Activated naive CD4-positive, alpha-beta T cell treated with anti-CD3 and anti-CD28 coated beads, Interleukin-2, amount 10 ng/mL, durations not matched to agents 7 days and 5 days (primary cell): ENCODE results near the gene ST6GALNAC4.
A peak's percentile ranks its signal among the peaks of the same experiment; 100 is the strongest.

Source experiments
- CTCF ChIA-PET: fragments of 350-600 bp; sonication (Branson Sonifier 250); formaldehyde crosslinking; loops from one replicate; lab custom pipeline; 2021; ENCODE audit warnings: antibody characterized with exemption; lab: Charles Lee
- DNase-seq: peaks from one replicate; pipeline ENCODE4 v3.0.0-alpha.2; 2020
- H3K27ac Mint-ChIP-seq: one replicate; pipeline ENCODE4 v1.8.0; 2021; ENCODE audit warnings: mild to moderate bottlenecking, moderate library complexity, mixed read lengths
- H3K27me3 Mint-ChIP-seq: one replicate; pipeline ENCODE4 v1.8.0; 2021; ENCODE audit warnings: mild to moderate bottlenecking, mixed read lengths
- H3K36me3 Mint-ChIP-seq: one replicate; pipeline ENCODE4 v1.8.0; 2021; ENCODE audit warnings: mixed read lengths
- H3K4me1 Mint-ChIP-seq: one replicate; pipeline ENCODE4 v1.8.0; 2021; ENCODE audit warnings: mixed read lengths
- H3K4me3 Mint-ChIP-seq: one replicate; pipeline ENCODE4 v1.8.0; 2021; ENCODE audit warnings: mild to moderate bottlenecking, moderate library complexity, mixed read lengths
- H3K9me3 Mint-ChIP-seq: one replicate; pipeline ENCODE4 v1.8.0; 2021; ENCODE audit warnings: mixed read lengths

The ST6GALNAC4 gene

DNA sequence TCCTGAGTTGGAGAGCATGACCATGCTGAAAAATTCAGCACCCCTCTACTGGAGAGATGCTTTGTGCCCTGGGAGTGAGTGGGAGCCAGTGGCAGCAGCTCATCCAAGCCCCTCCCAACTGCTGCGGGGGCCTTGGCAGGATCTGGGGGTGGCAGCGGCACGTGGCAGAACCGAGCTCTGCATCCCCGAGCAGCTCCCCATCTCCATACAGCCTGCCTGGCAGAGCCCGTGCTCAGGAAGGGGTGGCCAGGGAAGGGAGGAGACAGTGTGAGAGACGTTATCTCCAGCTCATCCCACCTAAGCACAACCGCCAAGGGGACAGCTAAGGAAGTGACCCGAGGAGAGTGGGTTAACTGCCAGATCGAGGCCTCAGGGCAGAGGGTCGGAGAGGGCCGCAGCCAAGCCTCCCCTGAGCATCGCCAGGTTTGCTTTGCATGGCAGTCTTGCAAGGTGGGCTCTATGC lies 38.0 kb upstream of the ST6GALNAC4 start:
- H3K27me3 Mint-ChIP-seq: no peaks in the 10 kb centered on the region
- peaks cover 94% of the 10 kb centered on the region for H3K4me1 Mint-ChIP-seq
- CTCF ChIA-PET: interaction anchor here (1.5 to 17.2 kb wide), 12 partner anchors 8 to 163 kb away, joined by 3 to 247 read pairs (median 8); partner anchors contain the start of gene EEIG1
- peaks cover 50% of the 10 kb centered on the region for H3K36me3 Mint-ChIP-seq
- peak overlapping the region; percentile 22 for H3K4me3 Mint-ChIP-seq
- no peaks in the 10 kb centered on the region for H3K9me3 Mint-ChIP-seq
- DNase-seq: no peak
- peak overlapping the region; percentile 69 for H3K27ac Mint-ChIP-seq

DNA sequence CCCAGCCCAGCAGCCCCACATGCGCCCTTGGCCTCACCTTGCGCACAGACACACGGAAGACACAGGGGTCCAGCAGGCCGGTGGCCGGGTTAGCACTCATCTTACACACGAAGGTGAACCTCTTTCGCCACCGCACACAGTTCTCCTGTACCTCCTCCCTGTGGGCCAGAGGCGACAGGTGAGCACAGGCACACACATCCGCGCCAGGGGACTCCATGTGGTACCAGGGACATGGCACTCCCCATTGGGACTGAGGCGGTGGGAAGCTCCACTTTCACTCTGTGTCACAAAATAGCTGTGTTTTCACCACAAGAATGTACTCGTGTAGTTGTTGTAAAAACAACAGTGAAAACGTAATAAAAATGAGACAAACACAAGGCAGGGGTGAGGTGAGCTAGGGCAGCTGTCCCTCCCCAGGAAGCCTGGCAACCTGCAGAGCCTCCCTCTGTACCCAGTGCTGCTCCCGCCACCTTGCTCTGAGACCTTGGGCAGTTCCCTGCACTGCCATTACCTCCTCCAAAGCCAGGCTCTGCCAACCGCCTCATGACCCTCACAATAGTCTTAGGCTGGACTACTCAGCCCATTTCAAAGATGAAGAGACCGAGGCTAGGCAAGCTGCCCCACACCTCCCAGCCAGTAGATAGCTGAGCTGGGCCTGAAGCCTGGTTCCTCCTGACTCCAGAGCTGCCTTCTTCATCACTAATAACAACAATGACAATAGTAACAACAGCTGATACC lies 37.1 kb upstream of the ST6GALNAC4 start:
- Mint-ChIP-seq H3K4me3 (peak overlapping the region; percentile 28), H3K36me3 (peaks cover 41% of the 10 kb centered on the region), H3K9me3 (no peaks in the 10 kb centered on the region), H3K27me3 (no peaks in the 10 kb centered on the region), H3K4me1 (peaks cover 92% of the 10 kb centered on the region), H3K27ac (peak overlapping the region; percentile 69)
- CTCF ChIA-PET: interaction anchor here (1.5 to 17.2 kb wide), 8 partner anchors 10 to 164 kb away, joined by 3 to 247 read pairs (median 22); partner anchors contain the start of gene EEIG1
- DNase-seq: no peak

DNA sequence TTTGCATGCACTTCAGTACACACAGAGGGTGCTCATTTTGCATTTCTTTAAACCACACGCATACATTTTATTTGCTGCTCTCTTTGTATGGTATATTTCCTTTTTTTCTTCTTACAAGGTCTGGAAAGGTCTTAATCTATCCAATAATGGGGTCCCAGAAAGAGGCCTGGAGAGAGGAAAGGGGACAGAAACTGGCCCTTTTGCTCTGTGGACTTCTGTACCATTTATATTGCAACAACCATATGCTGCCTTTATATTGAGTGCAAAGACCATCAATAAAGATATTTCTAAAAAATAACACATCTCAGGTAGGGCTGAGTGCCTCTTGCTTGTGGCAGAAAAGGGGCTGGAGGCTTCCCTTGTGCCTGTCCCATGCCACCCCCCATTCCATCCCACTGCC lies 36.3 kb upstream of the ST6GALNAC4 start:
- H3K27ac Mint-ChIP-seq: peak overlapping the region; percentile 28
- no peaks in the 10 kb centered on the region for H3K27me3 Mint-ChIP-seq
- no peak for DNase-seq
- no peaks in the 10 kb centered on the region for H3K9me3 Mint-ChIP-seq
- CTCF ChIA-PET: interaction anchor here (2.0 to 17.2 kb wide), 5 partner anchors 10 to 150 kb away, joined by 5 to 247 read pairs (median 80); partner anchors contain the start of gene EEIG1
- H3K36me3 Mint-ChIP-seq: peaks cover 42% of the 10 kb centered on the region
- H3K4me3 Mint-ChIP-seq: no peak overlapping the region
- peaks cover 94% of the 10 kb centered on the region for H3K4me1 Mint-ChIP-seq

DNA sequence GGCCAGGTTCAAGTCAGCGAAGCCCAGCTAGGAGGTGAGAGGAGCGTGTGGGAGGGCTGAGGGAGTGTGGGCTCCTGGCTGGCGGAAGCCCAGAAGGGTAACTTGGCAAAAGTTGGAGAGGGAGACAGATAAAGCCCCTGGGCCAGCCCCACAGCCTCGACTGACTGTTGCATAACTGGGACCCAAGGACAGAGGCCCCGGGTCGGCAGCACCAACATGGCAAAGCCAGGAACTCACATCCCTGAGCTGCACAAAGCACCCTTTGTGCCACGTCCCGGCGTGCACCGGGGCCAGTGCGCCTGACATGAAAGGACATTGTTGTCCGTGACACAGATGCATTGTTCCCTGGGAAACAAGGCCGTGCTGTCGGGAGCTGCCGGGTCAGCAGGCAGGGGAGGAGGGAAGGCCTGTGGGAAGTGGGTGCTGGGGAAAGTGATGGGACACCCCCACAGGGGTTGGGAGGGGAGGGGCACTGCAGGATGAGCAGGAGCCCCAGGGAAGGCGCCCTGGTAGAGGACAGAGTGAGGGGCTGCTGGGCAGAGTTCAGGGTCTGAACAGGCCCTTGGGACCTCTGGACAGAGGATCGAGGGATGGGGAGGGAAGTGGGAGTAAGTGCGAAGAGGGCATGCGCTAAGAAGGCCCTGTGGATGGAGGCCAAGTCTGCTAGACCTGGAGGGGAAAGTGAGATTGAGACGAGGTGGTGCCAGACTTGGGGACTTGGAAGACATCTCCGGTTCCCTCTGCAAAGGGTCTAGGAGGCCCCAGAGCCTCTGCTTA lies 33.9 kb upstream of the ST6GALNAC4 start:
- Mint-ChIP-seq H3K36me3 (peaks cover 48% of the 10 kb centered on the region), H3K27me3 (no peaks in the 10 kb centered on the region), H3K27ac (peak overlapping the region; percentile 78), H3K9me3 (no peaks in the 10 kb centered on the region), H3K4me3 (no peak overlapping the region), H3K4me1 (peaks cover 82% of the 10 kb centered on the region)
- CTCF ChIA-PET: interaction anchor here (6.8 to 17.2 kb wide), 2 partner anchors 8 to 82 kb away, joined by 80 to 247 read pairs; no protein-coding TSS in a partner anchor
- DNase-seq: no peak

DNA sequence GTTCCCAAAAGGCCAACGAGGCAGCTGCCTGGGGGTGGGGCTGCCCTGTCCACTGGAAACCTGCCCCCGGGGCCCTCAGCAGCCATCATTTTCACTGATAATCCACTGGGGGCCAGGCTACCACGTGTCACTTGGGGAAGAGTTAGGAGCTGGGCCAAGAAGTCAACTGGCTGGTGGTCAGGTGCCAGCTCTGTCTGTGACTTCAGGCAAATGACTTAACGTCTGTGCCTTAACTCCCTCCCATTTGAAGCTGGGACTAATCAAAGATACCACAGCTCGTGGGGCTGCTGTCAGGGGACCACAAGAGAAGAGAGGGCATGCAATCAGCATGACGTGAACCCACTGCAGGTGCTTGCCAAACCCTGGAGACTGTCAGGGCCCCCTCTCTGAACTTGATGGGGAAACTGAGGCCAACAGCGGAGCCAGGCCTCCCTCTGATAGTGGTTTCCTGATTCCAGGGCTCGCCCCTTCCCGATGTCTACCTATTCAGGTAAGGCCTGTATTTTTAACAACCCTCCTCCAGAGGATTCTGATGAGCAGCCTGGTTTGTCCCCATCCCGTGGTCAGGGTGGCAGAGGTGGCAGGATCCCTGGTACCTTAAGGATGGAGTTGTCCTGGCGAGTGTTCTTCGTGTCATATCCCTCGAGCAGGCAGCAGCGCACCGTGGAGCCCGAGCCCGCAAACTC lies 33.1 kb upstream of the ST6GALNAC4 start:
- DNase-seq: no peak
- Mint-ChIP-seq H3K27ac (peak overlapping the region; percentile 78), H3K36me3 (peaks cover 50% of the 10 kb centered on the region), H3K27me3 (no peaks in the 10 kb centered on the region), H3K4me3 (no peak overlapping the region), H3K4me1 (peaks cover 79% of the 10 kb centered on the region), H3K9me3 (no peaks in the 10 kb centered on the region)
- CTCF ChIA-PET: interaction anchor here (17.2 kb wide), 1 partner anchor 83 kb away, joined by 247 read pairs; no protein-coding TSS in a partner anchor

DNA sequence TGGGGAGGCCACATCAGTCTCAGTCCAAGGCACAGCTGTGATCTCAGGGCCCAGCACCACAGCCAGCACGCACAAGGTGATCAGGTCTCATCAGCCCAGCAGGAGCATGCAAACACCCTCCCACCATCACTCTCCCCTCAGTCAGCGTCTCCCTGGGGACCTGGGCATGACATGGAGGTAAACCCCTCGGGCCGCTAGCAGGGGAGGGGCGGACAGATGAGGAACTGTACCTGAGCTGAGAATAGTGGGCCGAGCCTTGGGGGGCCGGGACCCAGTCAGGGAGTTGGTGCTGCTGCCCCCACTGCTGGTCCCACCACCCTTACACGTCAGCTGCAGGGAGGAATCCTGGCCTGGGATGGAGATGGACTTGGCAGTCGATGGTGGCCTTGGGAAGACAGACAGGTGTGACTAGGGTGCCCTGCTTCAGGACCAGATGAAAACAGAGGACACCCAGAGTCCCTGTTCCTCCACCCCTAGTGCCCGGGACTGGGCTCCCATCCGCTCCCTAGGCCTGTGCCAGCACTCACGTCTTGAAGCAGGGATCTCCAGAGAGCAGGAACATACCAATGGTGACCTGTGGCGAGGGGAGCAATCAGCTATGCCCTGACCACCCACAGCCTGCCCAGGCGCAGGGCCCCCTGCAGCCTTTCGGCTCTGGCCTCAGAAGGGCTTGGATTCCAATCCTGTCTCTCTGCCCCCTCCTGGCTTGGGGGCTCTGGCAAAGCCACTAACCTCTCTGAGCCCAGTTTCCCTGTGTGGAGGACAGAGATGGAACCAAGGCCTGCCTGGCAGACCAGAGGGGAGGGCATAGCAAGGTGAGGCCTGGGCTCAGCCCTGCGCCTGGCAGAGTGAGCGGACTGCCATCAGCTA lies 31.2 kb upstream of the ST6GALNAC4 start:
- H3K4me1 Mint-ChIP-seq: peaks cover 72% of the 10 kb centered on the region
- no peaks in the 10 kb centered on the region for H3K9me3 Mint-ChIP-seq
- DNase-seq: no peak
- no peak overlapping the region for H3K4me3 Mint-ChIP-seq
- H3K36me3 Mint-ChIP-seq: peaks cover 60% of the 10 kb centered on the region
- CTCF ChIA-PET: interaction anchor here (1.0 to 17.2 kb wide), 3 partner anchors 7 to 170 kb away, joined by 3 to 247 read pairs (median 7); no protein-coding TSS in a partner anchor
- H3K27ac Mint-ChIP-seq: peak overlapping the region; percentile 78
- peaks cover 3% of the 10 kb centered on the region for H3K27me3 Mint-ChIP-seq

DNA sequence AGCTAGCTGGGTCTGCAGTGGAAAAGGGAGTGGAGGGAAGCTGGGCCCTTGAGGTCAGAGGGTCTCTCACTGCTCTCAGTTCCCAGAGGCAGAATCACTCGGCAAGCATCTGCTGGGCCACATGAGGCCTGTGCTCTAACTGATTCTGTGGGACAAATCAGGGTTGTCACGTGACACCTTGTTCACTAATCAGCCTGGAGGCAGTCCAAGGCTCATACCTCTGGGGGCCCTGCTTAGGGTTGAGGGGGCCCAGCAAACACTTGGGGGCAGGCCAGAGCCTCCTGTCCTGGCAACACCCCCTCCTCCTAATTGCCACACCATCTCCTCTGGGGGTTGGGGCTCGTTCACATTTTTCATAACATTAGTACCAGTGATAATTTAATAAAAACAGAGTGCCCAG lies 29.9 kb upstream of the ST6GALNAC4 start:
- H3K36me3 Mint-ChIP-seq: peaks cover 65% of the 10 kb centered on the region

DNA sequence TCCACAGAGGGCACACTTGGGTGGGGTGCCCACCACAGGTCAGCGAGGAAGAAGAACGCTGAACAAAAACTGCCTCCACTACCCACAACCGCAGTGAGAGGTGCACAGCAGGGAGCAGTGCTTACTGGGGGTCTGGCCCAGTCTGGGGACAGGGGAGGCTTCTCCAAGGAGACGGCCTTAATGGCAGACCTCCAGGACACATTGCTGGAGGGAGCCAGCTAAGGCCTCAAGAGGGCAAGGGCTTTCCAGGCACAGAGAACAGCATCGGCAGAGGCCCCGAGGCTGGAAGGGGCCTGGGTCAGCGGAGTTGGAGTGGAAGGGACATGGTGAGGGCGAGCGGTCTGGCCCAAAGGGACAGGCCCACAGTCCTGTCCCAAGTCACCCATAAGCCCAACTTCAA lies 29.1 kb upstream of the ST6GALNAC4 start:
- peaks cover 68% of the 10 kb centered on the region for H3K36me3 Mint-ChIP-seq
- CTCF ChIA-PET: interaction anchor here (1.3 to 7.0 kb wide), 4 partner anchors 8 to 89 kb away, joined by 4 to 170 read pairs (median 44); no protein-coding TSS in a partner anchor
- no peak overlapping the region for H3K27ac Mint-ChIP-seq
- no peak overlapping the region for H3K4me3 Mint-ChIP-seq
- no peak for DNase-seq
- no peaks in the 10 kb centered on the region for H3K9me3 Mint-ChIP-seq
- peaks cover 56% of the 10 kb centered on the region for H3K4me1 Mint-ChIP-seq
- H3K27me3 Mint-ChIP-seq: peaks cover 3% of the 10 kb centered on the region

More for the DNA sequence above, 29.9 kb upstream of the ST6GALNAC4 start:
- Mint-ChIP-seq H3K27me3 (peaks cover 3% of the 10 kb centered on the region), H3K27ac (no peak overlapping the region), H3K4me3 (no peak overlapping the region), H3K4me1 (peaks cover 62% of the 10 kb centered on the region), H3K9me3 (no peaks in the 10 kb centered on the region)
- CTCF ChIA-PET: interaction anchor here (1.9 to 7.0 kb wide), 2 partner anchors 9 to 89 kb away, joined by 7 to 170 read pairs; no protein-coding TSS in a partner anchor
- no peak for DNase-seq

DNA sequence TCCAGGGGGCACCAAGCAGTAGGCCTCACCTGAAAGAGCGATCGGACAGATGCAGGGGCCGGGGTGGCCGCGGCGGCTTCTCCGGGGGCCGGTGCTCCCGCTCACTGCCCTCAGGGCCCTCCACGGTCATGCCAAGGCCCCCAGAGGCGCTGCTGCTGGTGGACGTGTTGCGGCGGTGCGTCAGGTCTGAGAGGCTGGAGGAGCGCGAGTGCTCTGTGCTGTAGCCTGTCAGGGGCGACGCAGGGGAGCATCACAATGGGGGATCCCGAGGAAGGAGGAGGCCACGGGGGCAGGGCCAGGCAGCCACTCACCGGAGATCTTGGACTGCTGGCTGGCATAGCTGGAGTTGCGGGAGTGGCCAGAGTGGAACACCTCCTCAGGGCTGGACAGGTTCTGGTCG lies 28.5 kb upstream of the ST6GALNAC4 start:
- H3K27ac Mint-ChIP-seq: no peak overlapping the region
- no peak for DNase-seq
- peaks cover 3% of the 10 kb centered on the region for H3K27me3 Mint-ChIP-seq
- peaks cover 69% of the 10 kb centered on the region for H3K36me3 Mint-ChIP-seq
- CTCF ChIA-PET: interaction anchor here (1.3 to 7.0 kb wide), 6 partner anchors 9 to 173 kb away, joined by 4 to 170 read pairs (median 38); no protein-coding TSS in a partner anchor
- H3K4me3 Mint-ChIP-seq: no peak overlapping the region
- H3K9me3 Mint-ChIP-seq: no peaks in the 10 kb centered on the region
- peaks cover 54% of the 10 kb centered on the region for H3K4me1 Mint-ChIP-seq

DNA sequence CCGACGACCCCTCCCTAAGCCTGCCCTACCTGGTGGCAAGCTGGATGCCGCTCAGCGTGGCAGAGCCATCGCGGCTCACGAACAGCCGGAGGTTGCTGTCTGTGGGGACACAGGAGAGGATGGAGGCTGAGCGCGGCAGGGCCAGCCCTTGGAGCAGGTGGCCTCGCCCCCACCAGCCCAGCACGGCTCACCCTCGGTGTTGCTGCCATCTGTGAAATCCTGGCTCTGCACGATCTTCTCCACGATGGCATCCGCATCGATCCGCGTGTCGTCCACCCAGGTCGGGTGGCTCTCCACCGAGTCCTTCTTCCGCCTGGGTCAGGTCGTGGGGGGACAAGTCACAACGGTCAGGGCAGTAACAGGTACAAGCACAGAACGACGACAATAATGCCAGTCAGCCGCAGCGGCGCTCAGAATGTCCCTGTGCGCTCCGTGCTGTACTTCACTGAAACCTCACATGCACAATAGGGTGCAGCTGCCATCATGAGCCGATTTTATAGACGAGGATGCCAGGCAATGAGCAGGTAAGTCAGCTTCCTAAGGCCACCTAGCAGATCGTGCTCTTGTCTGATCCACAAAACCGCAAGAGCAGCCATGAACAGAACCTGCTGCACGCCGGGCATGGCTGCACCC lies 27.9 kb upstream of the ST6GALNAC4 start:
- Mint-ChIP-seq H3K27ac (peak overlapping the region; percentile 67), H3K9me3 (no peaks in the 10 kb centered on the region), H3K4me3 (no peak overlapping the region), H3K27me3 (peaks cover 3% of the 10 kb centered on the region), H3K36me3 (peaks cover 71% of the 10 kb centered on the region), H3K4me1 (peaks cover 49% of the 10 kb centered on the region)
- CTCF ChIA-PET: interaction anchor here (0.5 to 7.0 kb wide), 19 partner anchors 9 to 425 kb away, joined by 3 to 170 read pairs (median 5); no protein-coding TSS in a partner anchor
- no peak for DNase-seq

DNA sequence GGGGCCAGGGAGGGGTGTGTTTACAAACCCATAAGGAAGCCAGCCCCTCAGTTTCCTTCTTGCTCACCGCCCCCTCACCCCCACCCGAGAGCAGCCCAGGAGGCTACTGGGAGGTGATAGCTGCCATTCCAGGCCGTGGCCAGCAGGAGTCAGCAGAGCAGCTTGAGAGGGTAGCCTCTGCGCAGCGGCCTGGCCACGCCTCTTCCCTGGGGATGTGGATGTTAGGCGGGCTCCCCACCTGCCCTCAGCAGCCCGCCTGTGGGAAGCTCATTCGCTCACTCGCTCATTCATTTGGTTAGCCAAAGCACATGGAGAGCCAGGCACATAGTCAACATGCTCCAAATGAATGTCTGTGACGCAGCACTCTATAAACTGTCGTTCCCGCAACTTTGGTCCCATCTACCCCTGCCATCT lies 26.9 kb upstream of the ST6GALNAC4 start:
- Mint-ChIP-seq H3K4me3 (no peak overlapping the region), H3K27ac (peak overlapping the region; percentile 86), H3K4me1 (peaks cover 47% of the 10 kb centered on the region), H3K9me3 (no peaks in the 10 kb centered on the region), H3K36me3 (peaks cover 73% of the 10 kb centered on the region), H3K27me3 (peaks cover 3% of the 10 kb centered on the region)
- CTCF ChIA-PET: interaction anchor here (0.5 to 7.0 kb wide), 24 partner anchors 10 to 174 kb away, joined by 3 to 170 read pairs (median 5); no protein-coding TSS in a partner anchor
- DNase-seq: peak; percentile 87

DNA sequence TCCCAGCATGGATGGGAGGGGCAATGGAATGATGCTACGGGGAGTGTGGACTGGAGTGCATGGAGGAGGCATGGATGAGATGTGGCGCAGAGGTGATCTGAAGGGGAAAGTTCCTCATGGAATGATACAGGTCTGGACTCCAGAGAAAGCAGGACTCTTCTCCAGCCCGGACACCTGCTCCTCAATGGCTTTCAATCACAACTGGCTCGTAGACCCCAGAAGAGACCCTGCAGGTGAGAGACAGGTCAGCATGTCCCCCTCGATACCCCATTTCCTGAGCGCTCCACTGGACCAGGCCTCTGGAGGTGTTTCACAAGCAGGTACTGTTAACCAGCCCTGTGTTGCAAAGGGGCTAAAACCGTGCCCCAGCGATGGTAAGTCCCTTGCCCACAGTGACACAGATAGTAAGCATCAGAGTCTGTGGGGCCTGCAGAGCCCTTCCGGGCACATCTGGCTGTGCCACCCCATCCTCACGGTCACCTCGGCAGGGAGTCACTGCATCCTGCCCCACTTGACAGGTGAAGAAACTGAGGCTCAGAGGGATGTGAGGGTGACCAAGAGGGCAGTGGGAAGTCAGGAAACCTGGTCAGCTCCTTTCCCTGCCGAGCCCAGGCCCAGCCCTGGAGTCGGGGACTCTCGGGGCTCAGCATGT lies 26.3 kb upstream of the ST6GALNAC4 start:
- CTCF ChIA-PET: interaction anchor here (0.7 to 7.0 kb wide), 21 partner anchors 11 to 175 kb away, joined by 3 to 170 read pairs (median 6); no protein-coding TSS in a partner anchor
- no peaks in the 10 kb centered on the region for H3K9me3 Mint-ChIP-seq
- H3K4me1 Mint-ChIP-seq: peaks cover 47% of the 10 kb centered on the region
- peaks cover 73% of the 10 kb centered on the region for H3K36me3 Mint-ChIP-seq
- peaks cover 3% of the 10 kb centered on the region for H3K27me3 Mint-ChIP-seq
- H3K27ac Mint-ChIP-seq: peak overlapping the region; percentile 86
- DNase-seq: no peak
- H3K4me3 Mint-ChIP-seq: no peak overlapping the region
